ENCODE data around the gene CTIF. TPM values are rescaled to one million over a fixed set of nuclear protein-coding genes. Genes with fewer than 3 reads are reported as not detected.

The CTIF gene
- total and polyA plus RNA-seq, 11 donors, result 21.2 to 93.0 (median 68.0) TPM

DNA sequence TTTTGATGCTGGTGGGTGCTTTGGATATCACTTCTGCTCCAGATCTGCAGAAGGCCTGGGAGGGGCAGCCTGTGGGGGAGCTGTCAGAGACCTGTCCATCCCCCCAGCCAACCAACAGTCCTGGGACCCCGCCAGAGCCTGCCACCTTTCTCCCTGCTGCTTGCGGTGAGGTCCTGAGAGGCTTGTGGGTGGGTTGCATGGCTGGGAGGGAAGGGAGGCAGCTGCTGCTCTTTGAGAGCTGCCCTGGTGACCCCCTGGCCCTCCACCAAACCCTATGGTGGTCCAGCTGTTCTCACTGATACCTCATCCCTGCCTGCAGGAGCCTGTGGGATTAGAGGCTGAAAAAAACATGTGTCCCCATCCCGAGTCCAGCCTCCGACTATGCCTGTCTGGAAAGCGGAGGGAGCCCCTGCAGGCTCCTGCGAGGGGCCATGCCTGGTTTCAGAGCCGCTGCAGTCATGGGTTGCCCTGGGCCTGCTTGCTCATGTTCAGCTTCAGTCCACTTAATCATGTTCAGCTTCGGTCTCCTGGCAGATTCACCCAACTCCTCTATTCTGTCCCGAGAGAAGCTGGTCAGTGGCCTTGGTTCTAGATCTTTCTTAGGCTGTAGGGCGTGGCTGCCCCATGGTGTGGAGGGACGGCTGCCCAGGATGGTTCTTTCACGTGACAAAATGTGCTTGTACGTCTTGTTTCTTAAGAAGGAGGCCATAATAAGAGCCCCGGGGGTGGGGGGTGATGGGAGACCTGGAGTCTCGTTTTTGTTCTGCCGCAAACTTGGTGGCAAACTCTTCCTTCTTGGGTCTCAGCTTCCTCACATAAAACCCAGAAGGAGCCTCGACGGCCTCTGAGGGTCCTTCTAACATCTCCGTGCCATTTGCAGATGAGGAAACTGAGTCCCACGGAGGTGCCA is 98.5 kb downstream of the CTIF start:
- H3K9me3 ChIP-seq, result peaks cover 0 to under 1% (median 0%) of the 10 kb centered on the region in 12 donors
- no peak overlapping the region for H3K4me3 ChIP-seq
- TF ChIP-seq, protein P1, sequence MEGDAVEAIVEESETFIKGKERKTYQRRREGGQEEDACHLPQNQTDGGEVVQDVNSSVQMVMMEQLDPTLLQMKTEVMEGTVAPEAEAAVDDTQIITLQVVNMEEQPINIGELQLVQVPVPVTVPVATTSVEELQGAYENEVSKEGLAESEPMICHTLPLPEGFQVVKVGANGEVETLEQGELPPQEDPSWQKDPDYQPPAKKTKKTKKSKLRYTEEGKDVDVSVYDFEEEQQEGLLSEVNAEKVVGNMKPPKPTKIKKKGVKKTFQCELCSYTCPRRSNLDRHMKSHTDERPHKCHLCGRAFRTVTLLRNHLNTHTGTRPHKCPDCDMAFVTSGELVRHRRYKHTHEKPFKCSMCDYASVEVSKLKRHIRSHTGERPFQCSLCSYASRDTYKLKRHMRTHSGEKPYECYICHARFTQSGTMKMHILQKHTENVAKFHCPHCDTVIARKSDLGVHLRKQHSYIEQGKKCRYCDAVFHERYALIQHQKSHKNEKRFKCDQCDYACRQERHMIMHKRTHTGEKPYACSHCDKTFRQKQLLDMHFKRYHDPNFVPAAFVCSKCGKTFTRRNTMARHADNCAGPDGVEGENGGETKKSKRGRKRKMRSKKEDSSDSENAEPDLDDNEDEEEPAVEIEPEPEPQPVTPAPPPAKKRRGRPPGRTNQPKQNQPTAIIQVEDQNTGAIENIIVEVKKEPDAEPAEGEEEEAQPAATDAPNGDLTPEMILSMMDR (IDR thresholded peaks at IDR 0.05), result no peak
- no peak for TF ChIP-seq POLR2A (IDR thresholded peaks at IDR 0.05)
- H3K4me1 ChIP-seq, result peaks cover 0 to 11% (median 3%) of the 10 kb centered on the region in 12 donors
- no peak overlapping the region for H3K27ac ChIP-seq
- 91 to 95% (median 93%) methylated on average over 16 to 20 of the region's 20 CpGs for WGBS, 4 donors
- no peak for ATAC-seq
- DNase-seq, result no peak
- H3K36me3 ChIP-seq, result peaks cover 0 to 13% (median 0%) of the 10 kb centered on the region in 9 donors
- intact Hi-C loops (cut with DNase I), result no loop called here
- no peaks in the 10 kb centered on the region for H3K27me3 ChIP-seq

DNA sequence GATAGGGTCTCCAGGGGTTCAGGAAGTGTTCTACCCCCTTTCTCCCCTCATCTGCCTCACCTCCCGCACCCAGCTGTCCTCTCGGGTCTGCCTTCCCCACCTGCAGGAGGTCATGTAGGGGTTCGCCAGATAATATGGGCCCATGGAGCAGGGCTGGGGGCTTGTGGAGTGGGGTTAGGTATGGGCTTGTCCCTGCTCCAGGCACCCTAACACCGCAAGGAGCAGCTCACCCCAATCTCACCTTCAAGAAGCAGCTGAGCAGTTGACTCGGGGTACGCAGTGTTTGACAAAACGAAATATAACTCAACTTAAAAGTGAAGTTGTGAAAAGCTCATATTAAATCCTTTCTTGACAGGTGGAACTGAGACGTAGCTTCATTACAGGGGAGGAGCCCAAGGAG is 99.6 kb downstream of the CTIF start:
- Histone ChIP-seq H3K36me3 (peaks cover 0 to 10% (median 0%) of the 10 kb centered on the region in 9 donors), H3K4me1 (peaks cover 0 to 11% (median 3%) of the 10 kb centered on the region in 12 donors), H3K4me3 (no peak overlapping the region), H3K27ac (no peak overlapping the region), H3K9me3 (peaks cover 0 to 4% (median 0%) of the 10 kb centered on the region in 12 donors), H3K27me3 (no peaks in the 10 kb centered on the region)
- DNase-seq (no peak), ATAC-seq (no peak)
- 87 to 98% (median 94%) methylated on average over 8 of the region's 8 CpGs for WGBS, 4 donors
- intact Hi-C loops (cut with DNase I), result no loop called here
- no peak for TF ChIP-seq POLR2A (IDR thresholded peaks at IDR 0.05)
- TF ChIP-seq, protein P1 (IDR thresholded peaks at IDR 0.05), result no peak

DNA sequence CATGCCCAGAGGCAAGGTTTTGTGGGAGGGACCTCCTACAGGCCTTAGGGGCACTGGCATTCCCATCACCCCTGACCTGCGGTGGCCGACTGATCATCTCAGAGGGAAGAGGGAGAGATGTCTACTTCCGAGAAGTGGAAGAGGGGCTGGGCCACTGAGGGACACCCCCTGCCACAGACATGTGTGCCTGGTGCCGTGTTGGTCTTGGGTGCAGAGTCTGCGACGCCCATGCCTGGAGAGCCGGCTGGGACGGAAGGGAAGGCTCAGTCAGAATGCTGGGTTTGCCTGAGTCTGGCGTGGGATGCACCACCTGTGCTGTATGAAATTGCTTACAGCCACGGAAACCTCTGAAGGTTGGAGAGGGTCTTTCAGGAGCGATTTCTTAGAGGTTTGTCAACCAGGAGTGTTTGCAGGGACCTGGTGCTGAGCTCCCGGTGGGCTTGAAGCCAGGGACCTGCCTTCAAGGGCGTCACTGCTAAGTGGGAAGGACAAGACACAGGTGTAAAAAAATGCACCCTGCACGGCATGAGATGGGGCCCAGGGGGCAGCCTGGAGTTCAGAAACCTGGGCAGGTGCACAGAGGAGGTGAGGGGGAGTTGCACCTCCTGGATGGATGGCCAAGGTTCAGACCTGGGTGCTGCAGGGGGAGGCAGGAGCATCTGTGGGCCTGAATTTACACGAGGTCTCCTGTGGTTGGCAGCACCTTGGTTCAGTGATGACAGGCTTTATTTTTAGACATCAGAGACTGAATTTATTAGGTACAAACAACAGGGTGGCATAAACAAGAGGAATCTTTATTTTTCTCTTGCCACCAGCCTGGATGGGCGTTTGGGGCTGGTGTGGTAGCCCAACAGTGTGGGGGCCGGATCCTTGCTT is 100.3 kb downstream of the CTIF start:
- ATAC-seq, result peak in 1 of 4 donors; percentile 21
- no peak overlapping the region for H3K27ac ChIP-seq
- H3K27me3 ChIP-seq, result no peaks in the 10 kb centered on the region
- no peak overlapping the region for H3K4me3 ChIP-seq
- H3K36me3 ChIP-seq, result peaks cover 0 to 10% (median 0%) of the 10 kb centered on the region in 9 donors
- TF ChIP-seq POLR2A (IDR thresholded peaks at IDR 0.05), result no peak
- TF ChIP-seq, protein P1 (IDR thresholded peaks at IDR 0.05), result no peak
- intact Hi-C loops (cut with DNase I), result no loop called here
- no peak for DNase-seq
- WGBS, 4 donors, result 76 to 83% (median 80%) methylated on average over 17 of the region's 17 CpGs
- H3K9me3 ChIP-seq, result peaks cover 0 to 4% (median 0%) of the 10 kb centered on the region in 12 donors
- peaks cover 0 to 11% (median 3%) of the 10 kb centered on the region in 12 donors for H3K4me1 ChIP-seq

Measured in heart left ventricle (tissue), 16 donors.